DOHH2 (cell line): Measurements from ENCODE around the gene TMEM239.

ENCODE experiments used
- H3F3A ChIP-seq: fragments of 200-600 bp; sonication (generic), shearing (Covaris generic); 2 replicates; pipeline ENCODE4 v1.6.0; 2016; ENCODE audit warnings: antibody characterized with exemption, mild to moderate bottlenecking; ENCODE audit not compliant: control insufficient read depth, insufficient read depth
- H3K27ac ChIP-seq: fragments of 200-600 bp; sonication (generic); 2 replicates; pipeline ENCODE4 v1.5.1; 2014; ENCODE audit warnings: low read depth, mild to moderate bottlenecking, low read length, moderate library complexity
- H3K27me3 ChIP-seq: fragments of 200-600 bp; sonication (generic); 2 replicates; pipeline ENCODE4 v1.6.1; 2014; ENCODE audit warnings: mild to moderate bottlenecking, low read length, mixed read lengths; ENCODE audit not compliant: control insufficient read depth
- H3K36me3 ChIP-seq: fragments of 200-600 bp; sonication (generic); 2 replicates; pipeline ENCODE4 v1.6.1; 2014; ENCODE audit warnings: mild to moderate bottlenecking, low read length, moderate library complexity, mixed read lengths; ENCODE audit not compliant: control insufficient read depth
- H3K4me1 ChIP-seq: fragments of 200-600 bp; sonication (generic); 2 replicates; pipeline ENCODE4 v1.6.1; 2014; ENCODE audit warnings: mild to moderate bottlenecking, low read length, mixed read lengths; ENCODE audit not compliant: control insufficient read depth
- H3K4me2 ChIP-seq: fragments of 200-600 bp; sonication (generic); 2 replicates; pipeline ENCODE4 v1.6.0; 2014; ENCODE audit warnings: mild to moderate bottlenecking, low read length, moderate library complexity
- H3K4me3 ChIP-seq: fragments of 200-600 bp; sonication (generic); 2 replicates; pipeline ENCODE4 v1.5.1; 2014; ENCODE audit warnings: mild to moderate bottlenecking, low read length, mixed read lengths
- H3K79me2 ChIP-seq: fragments of 200-600 bp; sonication (generic); 2 replicates; pipeline ENCODE4 v1.6.1; 2014; ENCODE audit warnings: mild to moderate bottlenecking, low read length, mixed read lengths; ENCODE audit not compliant: control insufficient read depth
- H3K9me2 ChIP-seq: fragments of 200-600 bp; sonication (generic); replicated peaks from 2 replicates; pipeline ENCODE4 v1.6.1; 2014; ENCODE audit warnings: mild to moderate bottlenecking, low read length, mixed read lengths; ENCODE audit not compliant: control insufficient read depth
- H3K9me3 ChIP-seq: fragments of 200-600 bp; sonication (generic); 2 replicates; pipeline ENCODE4 v1.6.1; 2014; ENCODE audit warnings: antibody characterized with exemption, low read length, mixed read lengths; ENCODE audit not compliant: control insufficient read depth, insufficient read depth
- H4K20me1 ChIP-seq: fragments of 200-600 bp; sonication (generic); 2 replicates; pipeline ENCODE4 v1.6.0; 2014; ENCODE audit warnings: low read depth, mild to moderate bottlenecking, antibody characterized with exemption, low read length, moderate library complexity; ENCODE audit not compliant: control insufficient read depth, insufficient read depth
- EZH2phosphoT487 ChIP-seq: fragments of 200-600 bp; sonication (generic); IDR thresholded peaks from 2 replicates; pipeline ENCODE4 v1.6.1; 2017; ENCODE audit warnings: borderline replicate concordance, mild to moderate bottlenecking, antibody characterized with exemption, low read length, moderate library complexity, mixed read lengths
- TF ChIP-seq, protein P1 (sequence below): fragments of 200-600 bp; sonication (generic); IDR thresholded peaks from one replicate; pipeline ENCODE4 v1.5.1; 2014; ENCODE audit warnings: antibody characterized with exemption, mild to moderate bottlenecking, low read depth, low read length; ENCODE audit not compliant: poor library complexity, severe bottlenecking

TMEM239 gene

DNA sequence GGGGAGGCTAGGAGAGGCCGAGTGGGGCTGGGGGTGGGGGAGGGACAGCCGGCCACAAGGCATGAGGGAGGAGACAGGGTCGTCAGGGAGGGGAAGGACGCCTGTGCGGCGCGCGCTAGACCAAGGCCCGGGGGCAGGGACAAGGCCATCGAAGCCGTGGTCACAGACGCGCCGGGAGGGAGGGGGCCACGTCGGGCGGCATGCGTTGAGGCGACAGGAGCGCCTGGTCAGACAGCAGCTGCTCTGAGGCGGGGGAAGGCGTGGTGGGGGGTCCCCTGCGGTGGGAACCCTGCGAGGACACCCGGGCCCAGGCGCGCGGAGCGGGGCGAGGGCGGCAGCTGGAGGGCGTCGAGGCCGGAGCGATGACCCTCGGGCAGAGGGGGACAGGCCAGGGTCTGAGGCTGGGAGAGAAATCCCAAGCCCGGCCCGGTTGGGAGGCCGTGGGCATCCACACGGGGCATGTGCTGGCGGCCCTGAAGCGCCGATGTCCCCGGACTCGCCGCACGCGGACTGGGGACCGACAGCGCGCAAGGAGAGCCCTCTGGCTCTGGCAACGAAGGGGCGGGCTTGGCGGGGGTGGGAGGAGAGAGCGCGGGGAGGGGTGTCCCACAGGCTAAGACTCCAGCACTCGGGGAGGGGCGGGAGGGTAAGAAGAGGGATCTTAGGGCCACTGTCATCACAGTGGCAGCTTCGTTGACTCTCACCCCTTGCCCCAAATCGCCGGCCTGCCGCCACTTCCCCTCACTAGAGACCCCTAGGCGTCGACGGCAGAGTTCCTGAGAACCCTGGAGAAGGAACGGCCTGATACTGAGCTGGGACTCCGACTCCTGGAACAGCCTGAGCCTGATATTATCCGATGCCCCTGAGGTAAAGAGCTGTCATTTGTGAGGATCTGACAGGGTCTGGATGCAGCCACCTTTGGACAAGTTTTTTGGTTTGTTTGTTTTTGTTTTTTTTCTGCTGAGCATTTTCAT is 5.0 kb downstream of the TMEM239 start:
- Histone ChIP-seq H3F3A (no peaks in the 10 kb centered on the region), H3K4me3 (no peak overlapping the region), H3K27me3 (no peaks in the 10 kb centered on the region), H3K4me2 (no peak overlapping the region), H3K36me3 (no peaks in the 10 kb centered on the region), H3K9me3 (no peaks in the 10 kb centered on the region), H4K20me1 (no peaks in the 10 kb centered on the region), H3K4me1 (peaks cover 5% of the 10 kb centered on the region), H3K79me2 (no peaks in the 10 kb centered on the region), H3K9me2 (no peaks in the 10 kb centered on the region), H3K27ac (no peak overlapping the region)
- no peak for TF ChIP-seq EZH2phosphoT487
- TF ChIP-seq, protein P1, sequence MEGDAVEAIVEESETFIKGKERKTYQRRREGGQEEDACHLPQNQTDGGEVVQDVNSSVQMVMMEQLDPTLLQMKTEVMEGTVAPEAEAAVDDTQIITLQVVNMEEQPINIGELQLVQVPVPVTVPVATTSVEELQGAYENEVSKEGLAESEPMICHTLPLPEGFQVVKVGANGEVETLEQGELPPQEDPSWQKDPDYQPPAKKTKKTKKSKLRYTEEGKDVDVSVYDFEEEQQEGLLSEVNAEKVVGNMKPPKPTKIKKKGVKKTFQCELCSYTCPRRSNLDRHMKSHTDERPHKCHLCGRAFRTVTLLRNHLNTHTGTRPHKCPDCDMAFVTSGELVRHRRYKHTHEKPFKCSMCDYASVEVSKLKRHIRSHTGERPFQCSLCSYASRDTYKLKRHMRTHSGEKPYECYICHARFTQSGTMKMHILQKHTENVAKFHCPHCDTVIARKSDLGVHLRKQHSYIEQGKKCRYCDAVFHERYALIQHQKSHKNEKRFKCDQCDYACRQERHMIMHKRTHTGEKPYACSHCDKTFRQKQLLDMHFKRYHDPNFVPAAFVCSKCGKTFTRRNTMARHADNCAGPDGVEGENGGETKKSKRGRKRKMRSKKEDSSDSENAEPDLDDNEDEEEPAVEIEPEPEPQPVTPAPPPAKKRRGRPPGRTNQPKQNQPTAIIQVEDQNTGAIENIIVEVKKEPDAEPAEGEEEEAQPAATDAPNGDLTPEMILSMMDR = no peak

DNA sequence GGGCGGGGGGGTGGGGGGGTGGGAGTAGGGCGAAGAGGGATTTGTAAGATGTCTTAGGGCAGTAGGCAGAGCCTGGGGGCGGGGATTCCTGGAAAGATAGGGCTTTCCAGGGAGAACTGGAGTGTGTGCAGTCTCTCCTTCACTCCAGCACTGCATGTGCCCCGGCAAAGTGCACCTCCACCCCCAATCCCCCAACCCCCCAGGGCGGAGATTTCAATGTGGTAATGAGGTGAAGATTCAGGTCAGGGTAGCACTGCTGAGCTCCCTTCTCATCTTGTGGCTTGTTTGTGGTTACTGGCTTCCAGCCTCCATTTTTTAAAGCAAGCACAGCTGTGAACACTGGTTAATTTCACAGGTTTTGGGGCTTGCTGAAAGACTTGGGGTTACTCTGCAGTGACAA is 5.9 kb downstream of the TMEM239 start:
- TF ChIP-seq, protein P1 = no peak
- TF ChIP-seq EZH2phosphoT487 = no peak
- H3F3A ChIP-seq = no peaks in the 10 kb centered on the region
- H3K27me3 ChIP-seq = no peaks in the 10 kb centered on the region
- no peak overlapping the region for H3K4me2 ChIP-seq
- no peak overlapping the region for H3K27ac ChIP-seq
- no peak overlapping the region for H3K4me3 ChIP-seq
- no peaks in the 10 kb centered on the region for H3K36me3 ChIP-seq
- no peaks in the 10 kb centered on the region for H4K20me1 ChIP-seq
- H3K9me2 ChIP-seq = no peaks in the 10 kb centered on the region
- H3K9me3 ChIP-seq = no peaks in the 10 kb centered on the region
- peaks cover 14% of the 10 kb centered on the region for H3K4me1 ChIP-seq
- no peaks in the 10 kb centered on the region for H3K79me2 ChIP-seq

DNA sequence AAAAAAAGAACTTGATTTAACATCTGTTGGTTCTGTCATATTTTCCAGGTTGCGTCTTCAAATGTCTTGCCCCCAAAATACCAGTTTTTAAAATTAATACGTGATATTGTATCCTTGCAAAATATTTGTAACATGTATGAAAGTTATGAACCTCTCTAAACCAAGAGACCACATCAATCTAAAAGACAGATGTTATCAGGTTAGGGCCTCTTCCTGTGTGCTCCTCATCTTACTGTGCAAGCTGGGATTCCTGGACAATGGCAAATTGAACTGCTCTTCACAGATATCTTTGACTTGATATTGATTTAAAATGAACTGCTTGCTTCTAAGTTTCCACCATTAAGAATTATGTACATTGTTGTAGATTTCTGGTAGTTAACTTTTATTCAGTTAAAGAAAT is 9.6 kb downstream of the TMEM239 start:
- H3K27ac ChIP-seq = no peak overlapping the region
- H3F3A ChIP-seq = no peaks in the 10 kb centered on the region
- TF ChIP-seq EZH2phosphoT487 = no peak
- TF ChIP-seq, protein P1 = no peak
- no peaks in the 10 kb centered on the region for H4K20me1 ChIP-seq
- H3K9me3 ChIP-seq = no peaks in the 10 kb centered on the region
- no peaks in the 10 kb centered on the region for H3K36me3 ChIP-seq
- H3K4me1 ChIP-seq = peaks cover 16% of the 10 kb centered on the region
- H3K9me2 ChIP-seq = no peaks in the 10 kb centered on the region
- no peak overlapping the region for H3K4me2 ChIP-seq
- H3K79me2 ChIP-seq = no peaks in the 10 kb centered on the region
- peaks cover 3% of the 10 kb centered on the region for H3K27me3 ChIP-seq
- no peak overlapping the region for H3K4me3 ChIP-seq
